K562 (cell line): ENCODE data around the gene CMSS1. TPM values are rescaled to one million over a fixed set of nuclear protein-coding genes. Genes with fewer than 3 reads are reported as not detected.

Experiments used
- ATAC-seq: fragments of 200-7000 bp; cut with Tn5 transposase; 3 replicates; pipeline ENCODE4 v1.9.1; 2020; ENCODE audit warnings: moderate library complexity
- BruUV-seq: library from RNA; stranded (reverse); fragments of 400-500 nt; replicated peaks from 2 replicates; lab custom pipeline; 2021; lab: Mats Ljungman, UMichigan
- CTCF ChIA-PET: fragments of 300-600 bp; formaldehyde crosslinking; extraction: SDS; loops from one replicate; lab custom pipeline; 2021; ENCODE audit warnings: low intra/inter-chr PET ratio; lab: Yijun Ruan, JAX
- POLR2A ChIA-PET: fragments of 300-600, 350-650 bp; sonication (Branson Sonifier 250); formaldehyde crosslinking; extraction: SDS; loops from one replicate; lab custom pipeline; 2021; ENCODE audit warnings: antibody characterized with exemption, inconsistent platforms; lab: Yijun Ruan, JAX
- DNase-seq, 4 experiments: peaks; one replicate each; pipeline versions ENCODE4 v3.0.0 to v3.0.0-alpha.2; 2011 to 2018; ENCODE audit warnings: low spot score in 3 of 4, mixed read lengths in 3 of 4; ENCODE audit errors: extremely low read depth in 1 of 4
- FAIRE-seq: peaks from 2 replicates; lab custom pipeline; 2011; peaks lifted over from hg19 to GRCh38; lab: Jason Lieb, UNC
- H2AFZ ChIP-seq: 2 replicates; pipeline ENCODE4 v1.6.0; 2011; ENCODE audit warnings: low read depth, low read length, control low read depth, inconsistent platforms
- H3K27ac ChIP-seq: fragments of 200-600 bp; 3 replicates; pipeline ENCODE4 v1.8.0; 2011; ENCODE audit warnings: low read depth, mild to moderate bottlenecking, control low read depth, inconsistent platforms, low read length, moderate library complexity, mixed read lengths; ENCODE audit errors: extremely low read depth
- H3K27me3 ChIP-seq, 2 experiments: fragments of 300-600 bp in 1 of 2; 2 replicates in 1 of 2; 3 replicates in 1 of 2; pipeline versions ENCODE4 v1.6.0 to v1.8.0; 2011; ENCODE audit warnings: inconsistent platforms in 2 of 2, low read length in 2 of 2, mild to moderate bottlenecking in 1 of 2, mixed read lengths in 1 of 2, moderate library complexity in 1 of 2; ENCODE audit not compliant: control insufficient read depth in 2 of 2, insufficient read depth in 2 of 2
- H3K36me3 ChIP-seq: fragments of 300-600 bp; 3 replicates; pipeline ENCODE4 v1.8.0; 2011; ENCODE audit warnings: mild to moderate bottlenecking, low read length, inconsistent platforms; ENCODE audit not compliant: control insufficient read depth, insufficient read depth
- H3K4me1 ChIP-seq, 2 experiments: fragments of 200-600 bp in 1 of 2; replicated peaks in 1 of 2; 2 replicates in 1 of 2; 3 replicates in 1 of 2; pipeline versions ENCODE4 v1.5.1 to v1.8.0; 2011; ENCODE audit warnings: inconsistent platforms in 2 of 2, low read length in 2 of 2, mild to moderate bottlenecking in 1 of 2, mixed read lengths in 1 of 2, moderate library complexity in 1 of 2; ENCODE audit not compliant: control insufficient read depth in 2 of 2, insufficient read depth in 2 of 2
- H3K4me2 ChIP-seq: 2 replicates; pipeline ENCODE4 v1.6.1; 2011; ENCODE audit warnings: low read length, control low read depth, inconsistent platforms, mixed read lengths; ENCODE audit not compliant: insufficient read depth
- H3K4me3 ChIP-seq: fragments of 200-600 bp; sonication (generic), shearing (Covaris generic); 2 replicates; pipeline ENCODE4 v1.5.1; 2016; ENCODE audit warnings: control low read depth, inconsistent platforms
- H3K79me2 ChIP-seq: fragments of 200-600 bp; 3 replicates; pipeline ENCODE4 v1.8.0; 2011; ENCODE audit warnings: low read length, inconsistent platforms; ENCODE audit not compliant: control insufficient read depth, insufficient read depth
- H3K9ac ChIP-seq, 2 experiments: 2 replicates each; pipeline versions ENCODE4 v1.6.0 to v1.6.1; 2011; ENCODE audit warnings: low read depth in 2 of 2, low read length in 2 of 2, control low read depth in 1 of 2, inconsistent platforms in 1 of 2, mild to moderate bottlenecking in 1 of 2, mixed read lengths in 1 of 2; ENCODE audit not compliant: insufficient read depth in 1 of 2
- H3K9me1 ChIP-seq: one replicate; pipeline ENCODE4 v1.6.0; 2011; ENCODE audit warnings: inconsistent platforms, mild to moderate bottlenecking, low read length, moderate library complexity; ENCODE audit not compliant: control insufficient read depth, insufficient read depth
- H3K9me3 ChIP-seq: replicated peaks from 2 replicates; pipeline ENCODE4 v1.5.1; 2011; ENCODE audit warnings: low read depth, low read length, inconsistent platforms; ENCODE audit not compliant: control insufficient read depth, insufficient read depth
- H4K20me1 ChIP-seq: replicated peaks from 2 replicates; pipeline ENCODE4 v1.6.1; 2011; ENCODE audit warnings: low read length, inconsistent platforms, mixed read lengths; ENCODE audit not compliant: control insufficient read depth, insufficient read depth
- HNRNPL ChIP-seq: fragments of 200-400 bp; formaldehyde crosslinking; IDR thresholded peaks from 2 replicates; pipeline ENCODE4 v1.6.1; 2017; ENCODE audit warnings: low read depth, mild to moderate bottlenecking, low read length
- ILF3 ChIP-seq: fragments of 450-650 bp; IDR thresholded peaks from 2 replicates; pipeline ENCODE4 v1.6.1; 2018; ENCODE audit warnings: antibody characterized with exemption, mild to moderate bottlenecking, moderate library complexity, borderline replicate concordance
- KAT7 ChIP-seq: sonication (generic); formaldehyde crosslinking; IDR thresholded peaks from 2 replicates; pipeline ENCODE4 v1.8.0; 2022; ENCODE audit warnings: missing genetic modification reagents, mild to moderate bottlenecking, borderline replicate concordance
- RBM17 ChIP-seq: fragments of 200-400 bp; formaldehyde crosslinking; IDR thresholded peaks from 2 replicates; pipeline ENCODE4 v1.6.1; 2017; ENCODE audit warnings: low read depth, mild to moderate bottlenecking, low read length, borderline replicate concordance
- SRSF3 ChIP-seq: fragments of 200-400 bp; formaldehyde crosslinking; IDR thresholded peaks from 2 replicates; pipeline ENCODE4 v1.6.1; 2016; ENCODE audit warnings: mild to moderate bottlenecking, low read length, moderate library complexity; ENCODE audit not compliant: insufficient read depth
- STAT5B ChIP-seq: fragments of 250-450 bp; sonication (Bioruptor Pico); IDR thresholded peaks from 2 replicates; pipeline ENCODE4 v1.8.0; 2021; ENCODE audit warnings: mild to moderate bottlenecking, inconsistent platforms
- XRCC5 ChIP-seq: fragments of 200-400 bp; formaldehyde crosslinking; IDR thresholded peaks from 2 replicates; pipeline ENCODE4 v1.6.1; 2017; ENCODE audit warnings: low read depth, mild to moderate bottlenecking, low read length
- ZBTB7A ChIP-seq: IDR thresholded peaks from 2 replicates; pipeline ENCODE4 v1.6.1; 2011; ENCODE audit warnings: low read depth, mild to moderate bottlenecking, low read length, moderate library complexity, borderline replicate concordance; ENCODE audit not compliant: control insufficient read depth
- WGBS: fragments of 100-300 bp; shearing (Covaris generic); methylation state at CpG from one replicate; pipeline ENCODE4 v1.1.6; 2016; ENCODE audit warnings: low coverage, mixed read lengths; ENCODE audit not compliant: insufficient coverage; ENCODE audit errors: missing lambda C conversion rate; 5-methylcytosine and 5-hydroxymethylcytosine counted together
- in situ Hi-C: fragments of 300-500 bp; cut with MboI; formaldehyde crosslinking; loops from 4 replicates; pipeline ENCODE4 v1.15.0; 2018; ENCODE audit warnings: inconsistent platforms, mixed read lengths
- intact Hi-C: fragments of 100-400 bp; cut with micrococcal nuclease; formaldehyde crosslinking; loops from 2 replicates; pipeline ENCODE4 v1.14.2; 2022
- polyA plus RNA-seq, 8 experiments: library from polyadenylated mRNA; depleted of rRNA in 4 of 8; stranded (reverse) in 5 of 8; unstranded in 3 of 8; fragments of >200 nt; fragmentation: Nextera tagmentation in 2 of 8; fragmentation: Illumina TruSeq in 1 of 8; extraction: Ambion mirVana in 2 of 8; extraction: Trizol in 1 of 8; gene quantifications; 2 replicates each; pipeline versions ENCODE4 v1.2.1 to v1.2.3, GENCODE V29; 2011 to 2014; ENCODE audit warnings: inconsistent platforms in 1 of 8, missing spikeins in 1 of 8
- total RNA-seq, 7 experiments: library from RNA; depleted of rRNA in 6 of 7; stranded (reverse); fragments of >200 nt in 6 of 7; fragmentation: Illumina TruSeq in 2 of 7; extraction: Trizol in 2 of 7; gene quantifications; 2 replicates each; pipeline versions ENCODE4 v1.2.1 to v1.2.3, GENCODE V29; 2011 to 2021; ENCODE audit warnings: low replicate concordance in 1 of 7

CMSS1 gene
- total and polyA plus RNA-seq, 9 of the 15 experiments (the other 6 are each of a cell fraction or from before 2014, with no cell fraction given) = 46.9 to 109 (median 72.3) TPM

GRCh38 chr3:100114413-100115030, 296.9 kb downstream of the CMSS1 start, which contains the start of gene FILIP1L:
Gene FILIP1L, minus strand, starts transcription at chr3:100114501.
- Histone ChIP-seq H3K79me2 (no peaks in the 10 kb centered on the region), H3K36me3 (peaks cover 2% of the 10 kb centered on the region; the same call in 1 of the 3 replicates), H4K20me1 (no peaks in the 10 kb centered on the region), H3K27me3 (no peaks in the 10 kb centered on the region), H3K4me2 (no peak within 1 kb of the TSS), H3K9me1 (no peaks in the 10 kb centered on the region), H2AFZ (no peak within 1 kb of the TSS), H3K27ac (no peak within 1 kb of the TSS), H3K9me3 (no peaks in the 10 kb centered on the region), H3K4me1 (no peaks in the 10 kb centered on the region), H3K4me3 (no peak within 1 kb of the TSS), H3K9ac (no peak within 1 kb of the TSS)
- in situ Hi-C loops = no loop called here
- TF ChIP-seq ILF3 (no peak), HNRNPL (no peak), RBM17 (no peak), SRSF3 (no peak), XRCC5 (no peak), KAT7 (no peak), STAT5B (CRISPR knock-in tag) (no peak), ZBTB7A (no peak)
- FAIRE-seq (no peak), DNase-seq (no peak), ATAC-seq (no peak)
- intact Hi-C loops = no loop called here
- ChIA-PET POLR2A (interaction anchor here (0.6 kb wide), 1 partner anchor 1821 kb away, joined by 3 read pairs; no protein-coding TSS in a partner anchor), CTCF (no interaction called here)
- no TSS peak for BruUV-seq
- 80% methylated on average over 7 of the region's 7 CpGs for WGBS
